ENCODE measurements around the gene PSMD13. TPM values are rescaled to one million over a fixed set of nuclear protein-coding genes. Genes with fewer than 3 reads are reported as not detected.

The PSMD13 gene
- total RNA-seq, 4 donors from 2014 or later: 57.8 to 118 (median 93.8) TPM

DNA sequence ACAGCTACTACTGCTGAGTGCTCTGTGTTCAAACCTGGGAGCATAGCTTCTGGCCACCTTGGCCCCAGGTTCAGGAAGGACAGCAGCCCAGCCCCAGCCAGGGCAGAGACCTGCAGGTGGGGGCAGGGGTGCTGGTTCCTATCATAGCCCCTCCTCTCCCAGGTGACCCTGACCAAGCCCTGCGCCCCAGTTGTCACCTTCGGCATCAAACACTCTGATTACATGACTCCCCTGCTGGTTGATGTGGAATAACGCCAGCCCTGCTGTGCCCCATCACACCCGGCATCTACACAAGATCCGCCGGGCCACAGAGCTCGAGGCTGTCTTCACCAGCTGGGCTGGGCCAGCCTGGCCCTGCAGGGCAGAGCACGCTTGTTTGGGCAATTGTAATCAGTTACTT is 37.0 kb upstream of the PSMD13 start:
- TF ChIP-seq CTCF (IDR thresholded peaks at IDR 0.05; ENCODE audit: low read depth): no peak

GRCh38 chr11:200224-201003 is 36.4 kb upstream of the PSMD13 start:
- TF ChIP-seq CTCF (IDR thresholded peaks at IDR 0.05; ENCODE audit: low read depth): no peak

- TF ChIP-seq CTCF (IDR thresholded peaks at IDR 0.05; ENCODE audit: low read depth): no peak
Observed at GRCh38 chr11:201966-202365, 34.8 kb upstream of the PSMD13 start.

GRCh38 chr11:202490-202889 is 34.3 kb upstream of the PSMD13 start:
- no peak for TF ChIP-seq CTCF (IDR thresholded peaks at IDR 0.05; ENCODE audit: low read depth)

- no peak for TF ChIP-seq CTCF (IDR thresholded peaks at IDR 0.05; ENCODE audit: low read depth)
Observed at GRCh38 chr11:203056-203944, 33.5 kb upstream of the PSMD13 start.

DNA sequence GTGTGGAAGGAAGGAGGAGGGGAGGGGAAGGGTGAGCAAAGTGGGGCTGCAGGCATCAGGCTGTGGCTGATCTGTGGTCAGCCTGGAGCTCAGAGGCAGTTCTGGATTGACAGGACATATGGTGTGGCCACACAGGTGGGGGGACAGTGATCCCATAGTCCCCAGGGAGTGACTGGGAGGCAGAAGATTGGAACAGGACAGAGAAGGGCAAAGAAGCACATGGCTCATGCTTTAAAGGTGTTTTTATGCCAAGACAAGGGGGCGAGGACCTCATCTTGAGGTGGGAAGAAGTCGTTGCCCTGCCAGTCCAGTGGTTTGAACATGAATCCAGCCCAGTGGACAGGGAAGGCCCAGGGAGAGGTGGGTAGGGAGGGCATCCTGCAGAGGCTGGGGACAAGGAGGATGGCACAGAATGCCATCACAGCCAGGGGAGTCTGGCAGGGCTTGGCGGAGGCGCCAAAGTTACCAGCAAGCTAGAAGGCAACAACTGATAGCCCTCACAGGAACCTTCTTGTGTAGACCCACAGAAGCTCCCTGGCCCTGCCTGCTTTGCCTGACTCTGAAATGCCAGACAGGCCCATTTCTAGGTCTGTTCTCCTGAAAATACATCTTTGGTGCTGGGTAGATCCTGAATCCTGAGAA is 32.7 kb upstream of the PSMD13 start:
- no peak for TF ChIP-seq CTCF (IDR thresholded peaks at IDR 0.05; ENCODE audit: low read depth)
